Gastroesophageal sphincter (tissue), 2 donors: ENCODE data around the gene HFE.

ENCODE experiments used
- EP300 ChIP-seq: sonication (generic); formaldehyde crosslinking; IDR thresholded peaks from one replicate; pipeline ENCODE4 v1.6.1; 2017; ENCODE audit warnings: antibody characterized with exemption, mild to moderate bottlenecking
- POLR2AphosphoS5 ChIP-seq: sonication (generic); formaldehyde crosslinking; IDR thresholded peaks from one replicate; pipeline ENCODE4 v1.6.1; 2017; ENCODE audit warnings: antibody characterized with exemption

GRCh38 chr6:26105842-26106241 is 18.6 kb downstream of the HFE start:
- TF ChIP-seq EP300 (no peak), POLR2AphosphoS5 (no peak)
